GM19397 (cell line): ENCODE data around the gene ZNF563.

Experiments
- ATAC-seq: cut with Tn5 transposase; IDR thresholded peaks from one replicate; pipeline ENCODE4 v1.9.1; 2021; ENCODE audit warnings: mild to moderate bottlenecking, moderate library complexity; ENCODE audit not compliant: unreplicated experiment

ZNF563 gene

DNA sequence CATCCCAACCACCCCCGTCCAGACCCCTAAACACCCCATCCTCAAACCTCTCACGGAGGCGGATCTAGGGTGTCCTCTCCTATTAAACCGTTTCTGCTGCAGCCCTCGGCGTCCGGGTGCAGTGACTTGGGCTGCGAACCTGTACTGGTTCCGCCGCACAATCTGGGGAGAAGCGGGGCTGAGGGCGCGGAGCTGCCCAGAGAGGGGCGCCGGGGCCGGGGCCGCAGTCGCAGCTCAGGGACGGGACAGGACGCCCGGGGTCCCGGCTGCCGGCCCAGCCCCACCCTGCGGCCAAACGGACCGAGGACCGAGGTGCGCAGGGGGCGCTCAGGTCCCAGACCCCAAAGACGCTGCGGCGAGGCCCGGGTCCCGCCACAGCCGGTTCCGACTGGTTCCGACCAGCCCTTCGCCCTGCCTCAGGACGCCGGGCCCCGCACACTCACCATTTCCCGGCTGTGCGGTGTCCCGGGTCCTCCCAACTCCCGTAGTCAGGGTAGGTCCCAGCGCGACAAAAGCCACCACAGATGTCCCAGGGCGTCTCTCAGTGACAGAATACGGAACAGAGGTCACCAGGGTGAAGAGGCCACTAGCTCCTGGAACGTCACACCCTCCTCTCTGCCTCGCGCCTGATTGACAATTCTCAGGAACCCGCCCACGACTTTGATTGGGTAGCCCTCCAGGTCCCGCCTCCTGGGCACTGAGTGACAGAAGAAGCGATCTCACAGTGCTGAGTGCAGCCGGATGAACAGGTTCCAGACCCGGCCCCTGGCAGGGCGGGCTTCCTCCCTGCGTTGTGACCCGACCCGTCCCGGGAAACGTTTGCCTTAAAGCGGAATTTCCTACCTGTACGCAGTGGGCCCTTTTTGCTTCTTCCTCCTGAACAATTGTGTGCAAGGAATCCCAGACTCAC is 38.9 kb downstream of the ZNF563 start, which contains the start of gene ZNF44:
Gene ZNF44 (minus strand): TSS at position 635 of the 910 bp plus-strand sequence. CDS start 189 bp downstream, at position 446.
- peak; percentile 91 for ATAC-seq

DNA sequence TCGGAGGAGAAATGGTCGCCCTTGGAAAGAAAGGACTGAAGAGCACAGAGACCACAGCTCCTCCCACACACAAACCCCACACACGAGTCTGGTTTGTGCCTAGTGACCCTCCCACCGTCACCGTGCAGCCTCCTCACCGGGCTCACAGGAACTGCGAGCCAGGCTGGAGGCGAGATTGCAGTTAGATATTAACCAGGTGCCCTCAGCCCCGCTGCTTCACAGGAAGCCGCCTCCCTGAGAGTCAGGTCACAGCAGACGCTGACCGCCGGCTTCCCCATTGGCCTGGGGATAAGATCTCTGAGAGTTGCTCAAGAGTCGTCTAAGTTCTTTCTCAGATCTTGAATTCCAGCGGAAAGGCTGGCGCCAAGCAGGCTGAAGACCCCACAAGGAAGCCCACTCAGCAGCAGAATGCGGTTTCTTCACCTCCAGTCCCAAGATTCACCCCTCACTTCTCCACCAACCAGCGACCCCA is 39.6 kb downstream of the ZNF563 start:
- ATAC-seq: peak; percentile 51

DNA sequence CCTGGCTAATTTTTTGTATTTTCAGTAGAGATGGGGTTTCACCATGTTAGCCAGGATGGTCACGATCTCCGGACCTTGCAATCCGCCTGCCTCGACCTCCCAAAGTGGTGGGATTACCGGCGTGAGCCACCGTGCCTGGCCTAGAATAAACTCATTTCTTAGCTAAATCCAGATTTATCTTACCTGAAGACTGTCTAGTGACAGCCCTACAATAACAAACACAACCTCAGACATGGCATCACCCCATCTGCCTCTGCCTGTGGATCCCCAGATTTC is 43.7 kb downstream of the ZNF563 start:
- ATAC-seq: no peak

DNA sequence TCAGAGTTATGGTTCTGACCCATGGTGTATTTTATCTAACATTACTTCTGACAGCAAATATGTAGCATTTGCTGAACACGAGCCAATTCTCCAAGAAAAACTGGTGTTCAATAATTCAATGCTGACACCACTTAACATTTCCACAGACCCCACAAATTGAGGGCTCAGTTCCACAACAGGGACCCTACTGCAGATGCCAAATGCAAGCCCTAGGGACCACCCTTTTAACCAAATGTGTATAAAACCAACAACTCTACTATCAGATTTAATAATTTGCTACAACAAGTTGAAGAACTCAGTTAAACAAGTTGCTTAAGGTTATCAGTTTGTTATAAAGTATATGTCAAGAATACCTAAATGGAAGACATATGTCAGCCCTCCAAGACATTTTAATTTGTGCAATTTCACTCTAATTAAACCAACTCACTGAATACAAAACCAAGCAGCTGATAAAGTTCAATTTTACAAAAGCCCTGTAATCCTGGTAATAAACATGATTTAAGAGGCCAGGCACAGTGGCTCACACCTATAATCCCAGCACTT is 45.4 kb downstream of the ZNF563 start:
- ATAC-seq: no peak

DNA sequence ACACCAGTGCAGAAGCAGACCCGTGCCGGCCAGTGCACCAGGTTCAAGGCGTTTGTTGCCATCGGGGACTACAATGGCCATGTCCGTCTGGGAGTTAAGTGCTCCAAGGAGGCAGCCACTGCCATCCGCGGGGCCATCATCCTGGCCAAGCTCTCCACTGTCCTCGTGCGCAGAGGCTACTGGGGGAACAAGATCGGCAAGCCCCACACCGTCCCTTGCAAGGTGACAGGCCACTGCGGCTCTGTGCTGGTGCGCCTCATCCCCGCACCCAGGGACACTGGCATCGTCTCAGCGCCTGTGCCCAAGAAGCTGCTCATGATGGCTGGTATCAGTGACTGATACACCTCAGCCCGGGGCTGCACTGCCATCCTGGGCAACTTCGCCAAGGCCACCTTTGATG is 48.8 kb downstream of the ZNF563 start:
- no peak for ATAC-seq

DNA sequence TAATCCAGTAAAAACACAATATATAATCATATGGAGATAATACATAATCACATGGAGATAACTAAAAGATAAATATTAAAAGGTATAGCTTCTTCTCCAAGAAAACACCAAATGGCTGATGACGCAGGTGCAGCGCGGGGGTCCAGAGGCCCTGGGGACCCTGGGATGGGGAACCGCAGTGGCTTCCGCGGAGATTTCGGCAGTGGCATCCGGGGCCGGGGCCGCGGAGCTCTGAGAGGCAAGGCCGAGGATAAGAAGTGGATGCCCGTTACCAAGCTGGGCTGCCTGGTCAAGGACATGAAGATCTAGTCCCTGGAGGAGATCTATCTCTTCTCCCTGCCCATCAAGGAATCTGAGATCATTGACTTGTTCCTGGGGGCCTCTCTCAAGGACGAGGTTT is 49.2 kb downstream of the ZNF563 start:
- ATAC-seq: no peak

DNA sequence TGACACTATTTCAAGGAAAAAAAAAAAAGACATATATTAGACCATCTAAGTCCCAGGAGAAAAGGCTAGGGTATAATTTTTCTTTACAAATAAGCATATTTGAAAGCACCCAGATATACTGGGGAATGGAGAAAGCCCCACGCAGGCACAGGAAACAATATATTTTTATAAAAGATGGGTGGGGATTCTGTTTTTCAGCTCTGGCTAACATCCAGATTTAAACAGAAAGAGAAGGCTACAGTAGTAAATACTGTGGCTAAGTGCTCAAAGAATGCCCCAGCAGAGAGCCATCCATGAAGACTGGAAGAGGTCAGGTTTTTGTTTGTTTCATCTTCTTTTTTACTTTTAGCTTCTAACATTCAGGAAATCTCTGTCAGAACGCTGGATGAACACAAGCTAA is 54.7 kb downstream of the ZNF563 start:
- ATAC-seq: no peak

DNA sequence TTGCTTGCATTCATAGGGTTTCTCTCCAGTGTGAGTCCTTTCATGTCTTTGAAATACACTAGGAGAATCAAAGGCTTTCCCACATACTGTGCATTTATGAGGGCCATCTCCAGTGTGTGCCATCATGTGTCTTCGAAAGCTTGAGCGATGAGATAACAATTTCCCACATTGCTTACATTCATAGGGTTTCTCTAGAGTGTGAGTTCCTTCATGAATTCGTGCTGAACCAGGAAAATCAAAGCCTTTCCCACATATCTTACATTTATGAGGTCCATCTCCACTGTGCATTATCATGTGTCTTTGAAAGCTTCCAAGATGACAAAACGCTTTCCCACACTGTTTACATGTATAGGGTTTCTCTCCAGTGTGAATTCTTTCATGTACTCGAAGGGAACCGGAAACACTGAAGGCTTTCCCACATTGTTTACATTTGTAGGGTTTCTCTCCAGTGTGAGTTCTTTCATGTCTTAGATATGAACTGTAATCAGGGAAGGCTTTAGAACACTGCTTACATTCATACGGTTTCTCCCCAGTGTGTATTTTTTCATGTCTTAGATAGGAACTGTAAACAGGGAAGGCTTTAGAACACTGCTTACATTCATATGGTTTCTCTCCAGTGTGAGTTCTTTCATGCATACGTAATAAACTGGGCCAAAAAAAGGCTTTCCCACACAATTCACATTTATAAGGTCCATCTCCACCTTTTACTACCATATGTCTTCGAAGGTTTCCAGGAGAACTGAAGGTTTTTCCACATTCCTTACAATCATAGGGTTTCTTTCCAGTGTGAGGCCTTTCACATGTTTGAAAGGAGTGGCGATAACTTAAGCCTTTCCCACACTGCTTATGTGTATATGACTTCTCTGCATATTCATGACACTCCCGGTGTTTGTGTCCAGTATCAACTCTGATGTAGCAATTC is 60.2 kb downstream of the ZNF563 start:
- no peak for ATAC-seq

DNA sequence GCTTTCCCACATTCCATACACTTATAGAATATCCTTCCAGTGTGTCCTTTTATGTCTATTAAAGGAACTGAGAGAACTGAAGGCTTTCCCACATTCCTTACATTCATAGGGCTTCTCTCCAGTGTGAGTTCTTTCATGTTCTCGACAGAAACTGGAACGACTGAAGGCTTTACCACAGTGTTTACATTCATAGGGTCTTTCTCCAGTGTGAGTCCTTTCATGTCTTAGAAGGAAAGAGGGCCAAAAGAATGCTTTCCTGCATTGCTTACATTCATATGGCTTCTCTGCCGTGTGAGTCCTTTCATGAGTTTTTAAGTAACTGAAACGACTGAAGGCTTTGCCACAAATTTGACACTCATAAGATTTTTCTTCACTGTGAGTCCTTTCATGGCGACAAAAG is 61.0 kb downstream of the ZNF563 start:
- ATAC-seq: no peak

DNA sequence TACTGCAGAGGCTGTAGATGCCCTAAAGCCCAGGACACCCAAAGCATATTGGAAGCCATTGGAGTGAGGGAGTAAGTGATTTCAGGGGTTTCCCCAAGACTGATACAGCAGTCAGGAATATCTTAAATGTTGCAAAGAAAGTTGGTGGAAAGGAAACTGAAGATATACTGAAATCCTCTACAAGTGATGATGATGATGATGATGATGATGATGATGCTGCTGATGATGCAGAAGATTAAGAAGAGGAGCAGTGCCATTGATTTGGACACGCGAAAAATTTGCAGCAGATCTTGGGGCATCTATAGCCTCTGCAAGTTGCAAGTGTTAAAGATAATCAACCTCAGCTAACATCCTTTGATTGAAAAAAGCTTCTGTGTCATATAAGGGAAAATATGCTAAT is 62.6 kb downstream of the ZNF563 start:
- ATAC-seq: no peak
